HepG2 (cell line): ENCODE results near the gene PPARA. TPM values are rescaled to one million over a fixed set of nuclear protein-coding genes. Genes with fewer than 3 reads are reported as not detected.

Experiments
- CENPBD1 ChIP-seq: sonication (generic); formaldehyde crosslinking; IDR thresholded peaks from 2 replicates; pipeline ENCODE4 v1.8.0; 2022; ENCODE audit warnings: missing genetic modification reagents, low read depth, mild to moderate bottlenecking, borderline replicate concordance
- FOXA1 ChIP-seq, 2 experiments: fragments of 450-650 bp in 1 of 2; sonication (generic) in 1 of 2; formaldehyde crosslinking in 1 of 2; IDR thresholded peaks; 2 replicates each; pipeline versions ENCODE4 v1.4.0 to v1.6.1; 2016 to 2020; ENCODE audit warnings: missing genetic modification reagents in 1 of 2
- FOXC1 ChIP-seq: sonication (generic); formaldehyde crosslinking; IDR thresholded peaks from 2 replicates; pipeline ENCODE4 v1.8.0; 2022; ENCODE audit warnings: mild to moderate bottlenecking, missing genetic modification reagents, borderline replicate concordance
- FOXJ3 ChIP-seq: sonication (generic); formaldehyde crosslinking; IDR thresholded peaks from 2 replicates; pipeline ENCODE4 v1.4.0; 2020; ENCODE audit warnings: missing genetic modification reagents, mild to moderate bottlenecking, borderline replicate concordance
- FOXP4 ChIP-seq: sonication (generic); formaldehyde crosslinking; IDR thresholded peaks from 2 replicates; pipeline ENCODE4 v1.4.0; 2020; ENCODE audit warnings: missing genetic modification reagents
- HNRNPLL ChIP-seq: fragments of 200-400 bp; formaldehyde crosslinking; IDR thresholded peaks from 2 replicates; pipeline ENCODE4 v1.6.1; 2017; ENCODE audit warnings: mild to moderate bottlenecking, low read depth, low read length; ENCODE audit not compliant: poor library complexity, severe bottlenecking
- IKZF1 ChIP-seq: fragments of 450-650 bp; IDR thresholded peaks from 2 replicates; pipeline ENCODE4 v1.7.1; 2016
- KAT2B ChIP-seq: fragments of 150-350 bp; IDR thresholded peaks from 2 replicates; pipeline ENCODE4 v1.6.1; 2014; ENCODE audit warnings: low read depth, low read length, borderline replicate concordance
- NCOA2 ChIP-seq: sonication (generic); formaldehyde crosslinking; IDR thresholded peaks from 2 replicates; pipeline ENCODE4 v1.8.0; 2022; ENCODE audit warnings: inconsistent platforms
- NR2F6 ChIP-seq, 2 experiments: IDR thresholded peaks; 2 replicates each; pipeline ENCODE4 v1.6.1; 2016; ENCODE audit warnings: antibody characterized with exemption in 1 of 2, mild to moderate bottlenecking in 1 of 2
- SAFB2 ChIP-seq: sonication (generic); formaldehyde crosslinking; IDR thresholded peaks from 2 replicates; pipeline ENCODE4 v1.5.1; 2020; ENCODE audit warnings: missing genetic modification reagents, low read depth, mild to moderate bottlenecking, borderline replicate concordance
- THAP11 ChIP-seq: IDR thresholded peaks from 2 replicates; pipeline ENCODE4 v1.6.1; 2016; ENCODE audit warnings: missing biosample characterization, missing genetic modification reagents
- UBTF ChIP-seq: sonication (generic); formaldehyde crosslinking; IDR thresholded peaks from 2 replicates; pipeline ENCODE4 v1.4.0; 2020; ENCODE audit warnings: mild to moderate bottlenecking, missing genetic modification reagents
- ZBTB33 ChIP-seq: sonication (generic); formaldehyde crosslinking; IDR thresholded peaks from 2 replicates; pipeline ENCODE4 v1.4.0; 2020; ENCODE audit warnings: missing genetic modification reagents
- ZMYM3 ChIP-seq: sonication (generic); formaldehyde crosslinking; IDR thresholded peaks from 2 replicates; pipeline ENCODE4 v1.5.1; 2020; ENCODE audit warnings: mild to moderate bottlenecking, missing genetic modification reagents
- ZNF18 ChIP-seq: sonication (generic); formaldehyde crosslinking; IDR thresholded peaks from 2 replicates; pipeline ENCODE4 v1.8.0; 2022; ENCODE audit warnings: mild to moderate bottlenecking, missing genetic modification reagents; ENCODE audit not compliant: insufficient replicate concordance
- ZNF501 ChIP-seq: sonication (generic); formaldehyde crosslinking; IDR thresholded peaks from 2 replicates; pipeline ENCODE4 v1.5.1; 2020; ENCODE audit warnings: mild to moderate bottlenecking, moderate library complexity, missing genetic modification reagents
- ZNF607 ChIP-seq: sonication (generic); formaldehyde crosslinking; IDR thresholded peaks from 2 replicates; pipeline ENCODE4 v1.5.1; 2020; ENCODE audit warnings: missing genetic modification reagents, mild to moderate bottlenecking, borderline replicate concordance
- ZNF615 ChIP-seq: sonication (generic); formaldehyde crosslinking; IDR thresholded peaks from 2 replicates; pipeline ENCODE4 v1.5.0; 2020; ENCODE audit warnings: mild to moderate bottlenecking, missing genetic modification reagents, borderline replicate concordance
- polyA plus RNA-seq, 8 experiments: library from polyadenylated mRNA; depleted of rRNA in 3 of 8; stranded (reverse) in 7 of 8; unstranded in 1 of 8; fragments of >200 nt; fragmentation: Illumina TruSeq in 4 of 8; extraction: Trizol in 4 of 8; gene quantifications; 2 replicates each; pipeline versions ENCODE4 v1.2.1 to v1.2.3, GENCODE V29; 2011 to 2016; ENCODE audit warnings: low read depth in 4 of 8, missing spikeins in 1 of 8, mixed read lengths in 1 of 8; ENCODE audit not compliant: insufficient read depth in 1 of 8
- total RNA-seq, 5 experiments: library from RNA; depleted of rRNA; stranded (reverse); fragments of >200 nt; fragmentation: Illumina TruSeq; extraction: Trizol; gene quantifications; 2 replicates each; pipeline ENCODE4 v1.2.3, GENCODE V29; 2016; ENCODE audit warnings: low read depth in 1 of 5

Gene PPARA
- total and polyA plus RNA-seq, 2 of the 13 experiments (the other 11 are each of a cell fraction or from before 2014, with no cell fraction given), result 18.2 to 24.7 TPM

- no peak for TF ChIP-seq ZNF615 (CRISPR knock-in tag)
- TF ChIP-seq THAP11 (CRISPR knock-in tag), result no peak
- peak; percentile 58 for TF ChIP-seq NCOA2 (CRISPR knock-in tag)
- TF ChIP-seq ZNF607 (CRISPR knock-in tag), result no peak
- peak; percentile 64; the same call in 1 of the 2 replicates for TF ChIP-seq ZNF501 (CRISPR knock-in tag)
- TF ChIP-seq UBTF (CRISPR knock-in tag), result peak; percentile 55
- TF ChIP-seq ZMYM3 (CRISPR knock-in tag), result peak; percentile 91; the same call in 1 of the 2 replicates
- TF ChIP-seq NR2F6 (IDR thresholded peaks at IDR 0.05), result peak; percentile 90
- TF ChIP-seq NR2F6 (CRISPR knock-in tag; IDR thresholded peaks at IDR 0.05), result peak; percentile 97
- no peak for TF ChIP-seq CENPBD1
- TF ChIP-seq FOXA1 (IDR thresholded peaks at IDR 0.05), result no peak
- no peak for TF ChIP-seq FOXA1 (CRISPR knock-in tag; IDR thresholded peaks at IDR 0.05)
- peak; percentile 47; the same call in 1 of the 2 replicates for TF ChIP-seq FOXJ3
- TF ChIP-seq ZNF18 (CRISPR knock-in tag), result no peak
- no peak for TF ChIP-seq IKZF1
- no peak for TF ChIP-seq FOXP4 (CRISPR knock-in tag)
- TF ChIP-seq KAT2B, result no peak
- no peak for TF ChIP-seq FOXC1 (CRISPR knock-in tag)
- 0 out of 2 replicates have a peak, but pooled peaks have one; percentile 27 for TF ChIP-seq ZBTB33 (CRISPR knock-in tag)
- 0 out of 2 replicates have a peak, but pooled peaks have one; percentile 47 for TF ChIP-seq SAFB2 (CRISPR knock-in tag)
- peak; percentile 32 for TF ChIP-seq HNRNPLL
These were observed 17.3 kb upstream of the PPARA start (continued) for GRCh38 chr22:46132830-46133587.
